ENCODE results near the gene CACNB4. TPM values are rescaled to one million over a fixed set of nuclear protein-coding genes. Genes with fewer than 3 reads are reported as not detected.
"Not testable (repeated sequence)": the region's sequence is repeated elsewhere in the genome, so short reads cannot be mapped to it uniquely, and the experiment has no call there.

The CACNB4 gene
- total RNA-seq, 1 donor: 0.43 TPM

DNA sequence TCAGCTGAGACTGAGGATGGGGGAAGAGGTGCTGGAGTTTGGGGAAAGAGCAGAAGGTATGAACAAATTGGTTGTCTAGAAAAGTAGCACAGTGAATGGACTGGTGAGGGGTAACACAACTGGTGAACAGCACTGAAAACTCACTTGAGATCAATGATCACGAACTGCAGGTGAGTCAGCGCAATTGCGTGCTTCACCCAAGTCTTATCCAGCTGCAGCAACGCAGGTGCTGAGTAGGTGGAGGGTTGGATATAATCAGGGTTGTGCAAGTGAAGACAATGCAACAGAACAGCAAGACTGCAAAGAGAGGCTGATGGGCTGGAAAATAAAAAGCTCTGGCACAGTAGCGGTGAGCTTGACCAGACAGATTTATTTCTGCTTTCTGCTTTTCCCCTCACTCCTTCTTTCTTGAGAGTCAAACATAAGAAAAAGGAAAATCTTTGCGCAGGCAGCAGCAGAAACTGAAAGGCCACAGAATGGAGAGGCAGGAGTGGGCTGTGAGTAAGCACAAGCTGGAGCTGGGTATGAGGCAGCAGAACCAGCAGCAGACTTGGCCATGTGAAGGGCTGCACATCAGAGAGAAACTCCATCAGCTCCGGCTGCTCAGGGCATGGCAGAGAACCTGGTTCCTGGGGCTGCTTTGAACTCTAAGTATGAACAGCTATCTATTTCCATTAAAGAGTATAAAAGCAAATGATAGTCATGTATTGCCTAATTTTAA, 171.2 kb downstream of the CACNB4 start:
- no peak for DNase-seq (ENCODE audit: low read depth)
- TF ChIP-seq, protein P1, sequence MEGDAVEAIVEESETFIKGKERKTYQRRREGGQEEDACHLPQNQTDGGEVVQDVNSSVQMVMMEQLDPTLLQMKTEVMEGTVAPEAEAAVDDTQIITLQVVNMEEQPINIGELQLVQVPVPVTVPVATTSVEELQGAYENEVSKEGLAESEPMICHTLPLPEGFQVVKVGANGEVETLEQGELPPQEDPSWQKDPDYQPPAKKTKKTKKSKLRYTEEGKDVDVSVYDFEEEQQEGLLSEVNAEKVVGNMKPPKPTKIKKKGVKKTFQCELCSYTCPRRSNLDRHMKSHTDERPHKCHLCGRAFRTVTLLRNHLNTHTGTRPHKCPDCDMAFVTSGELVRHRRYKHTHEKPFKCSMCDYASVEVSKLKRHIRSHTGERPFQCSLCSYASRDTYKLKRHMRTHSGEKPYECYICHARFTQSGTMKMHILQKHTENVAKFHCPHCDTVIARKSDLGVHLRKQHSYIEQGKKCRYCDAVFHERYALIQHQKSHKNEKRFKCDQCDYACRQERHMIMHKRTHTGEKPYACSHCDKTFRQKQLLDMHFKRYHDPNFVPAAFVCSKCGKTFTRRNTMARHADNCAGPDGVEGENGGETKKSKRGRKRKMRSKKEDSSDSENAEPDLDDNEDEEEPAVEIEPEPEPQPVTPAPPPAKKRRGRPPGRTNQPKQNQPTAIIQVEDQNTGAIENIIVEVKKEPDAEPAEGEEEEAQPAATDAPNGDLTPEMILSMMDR (IDR thresholded peaks at IDR 0.05; ENCODE audit: insufficient read depth, low read depth, low read length): no peak
- no peak overlapping the region for H3K4me3 ChIP-seq (ENCODE audit: low read depth, low read length)

DNA sequence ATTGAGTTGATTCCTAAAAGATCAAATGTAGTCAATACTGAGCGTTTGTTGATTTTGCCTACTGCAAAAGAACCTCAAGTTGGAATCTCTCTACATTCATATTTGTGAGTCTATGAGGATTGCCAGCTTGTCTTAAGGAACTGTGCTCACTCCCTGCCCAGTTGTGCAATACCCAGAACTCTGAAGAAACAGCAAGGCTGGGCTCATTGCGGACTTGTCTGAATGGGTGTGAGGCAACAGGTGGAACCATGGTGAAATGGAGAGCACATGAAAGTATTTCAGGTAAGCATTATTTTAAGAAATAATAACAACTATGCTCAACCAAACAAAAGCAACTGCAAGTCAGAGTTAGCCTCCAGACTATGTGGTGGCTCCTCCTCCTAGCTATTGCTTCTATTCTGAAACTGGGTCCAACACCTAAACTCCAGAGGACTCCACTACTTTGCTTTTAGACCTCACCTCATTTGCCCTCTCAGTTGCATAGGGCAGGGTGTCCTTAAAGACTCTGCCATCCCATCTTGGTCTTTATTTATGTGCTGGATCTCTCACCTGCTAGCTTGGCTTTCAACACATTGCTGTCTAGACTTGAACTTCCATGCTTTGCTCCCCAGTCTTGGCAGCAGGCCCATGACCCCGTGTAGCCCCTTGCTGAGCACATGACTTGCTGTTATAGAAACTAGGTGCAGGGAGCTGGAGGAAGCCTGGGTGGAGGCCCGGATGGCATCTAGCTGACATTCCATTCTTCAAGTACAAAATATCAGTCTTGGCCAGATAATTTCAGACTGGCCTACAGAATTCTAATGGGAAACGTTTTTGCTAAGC, 175.8 kb downstream of the CACNB4 start:
- DNase-seq (ENCODE audit: low read depth): peak; percentile 25
- no peak overlapping the region for H3K4me3 ChIP-seq (ENCODE audit: low read depth, low read length)
- TF ChIP-seq, protein P1 (IDR thresholded peaks at IDR 0.05; ENCODE audit: insufficient read depth, low read depth, low read length): no peak

DNA sequence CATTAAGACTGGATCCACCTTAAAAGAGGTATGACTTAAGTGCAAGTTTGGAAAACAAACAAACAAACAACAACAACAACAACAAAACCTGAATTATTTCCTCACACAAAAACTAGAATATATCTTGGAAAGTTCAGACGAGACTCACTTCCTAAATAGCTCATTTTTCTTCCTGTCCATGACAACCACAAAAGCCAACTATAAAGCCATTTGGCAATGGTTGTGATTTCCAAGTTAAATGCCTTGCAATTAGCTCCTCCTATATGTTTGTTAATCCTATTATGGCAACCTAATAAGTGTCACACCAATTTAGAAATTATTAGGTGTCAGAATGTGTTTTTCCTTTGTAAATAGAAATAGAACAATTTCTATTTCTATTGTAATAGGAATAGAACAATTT, 179.1 kb downstream of the CACNB4 start:
- DNase-seq (ENCODE audit: low read depth): no peak
- no peak overlapping the region for H3K4me3 ChIP-seq (ENCODE audit: low read depth, low read length)
- TF ChIP-seq, protein P1 (IDR thresholded peaks at IDR 0.05; ENCODE audit: insufficient read depth, low read depth, low read length): no peak

DNA sequence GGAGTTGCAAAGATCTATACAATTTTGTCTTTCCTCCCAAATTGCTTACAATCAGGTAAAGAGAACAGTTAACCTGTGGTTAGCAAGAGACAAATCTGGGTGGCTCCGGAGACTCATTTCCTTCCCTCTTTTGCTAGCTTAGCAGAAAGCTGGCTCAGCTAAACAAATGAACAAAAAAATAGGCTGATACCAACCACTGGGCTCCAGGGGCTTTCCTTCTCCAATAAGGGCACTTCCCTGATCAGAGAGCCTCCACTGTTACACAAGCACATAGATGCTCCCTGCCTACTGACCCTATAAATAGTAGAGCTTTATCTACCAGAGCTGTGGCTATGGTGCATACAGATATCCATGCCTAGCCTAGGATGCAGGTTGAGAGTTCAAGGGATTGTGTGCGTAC, 180.5 kb downstream of the CACNB4 start:
- TF ChIP-seq, protein P1 (IDR thresholded peaks at IDR 0.05; ENCODE audit: insufficient read depth, low read depth, low read length): no peak
- DNase-seq (ENCODE audit: low read depth): no peak
- no peak overlapping the region for H3K4me3 ChIP-seq (ENCODE audit: low read depth, low read length)

DNA sequence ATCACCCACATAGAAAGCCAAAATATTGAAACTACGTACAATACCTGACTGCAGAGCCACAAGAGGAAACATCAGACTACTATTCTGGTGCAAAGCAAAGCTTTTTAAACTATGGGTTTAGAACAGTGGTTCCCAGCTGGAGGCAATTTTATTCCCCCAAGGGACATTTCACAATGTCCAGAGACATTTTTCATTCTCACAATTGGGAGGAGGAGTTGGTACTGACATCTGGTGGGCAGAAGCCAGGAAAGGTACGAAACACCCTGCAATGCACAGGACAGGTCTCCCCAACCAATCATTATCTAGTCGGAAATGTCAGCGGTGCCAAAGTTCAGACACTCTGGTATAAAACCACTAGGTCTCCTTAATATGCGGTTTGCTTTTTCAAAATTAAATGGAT, 182.2 kb downstream of the CACNB4 start:
- no peak overlapping the region for H3K4me3 ChIP-seq (ENCODE audit: low read depth, low read length)
- DNase-seq (ENCODE audit: low read depth): no peak
- TF ChIP-seq, protein P1 (IDR thresholded peaks at IDR 0.05; ENCODE audit: insufficient read depth, low read depth, low read length): no peak

DNA sequence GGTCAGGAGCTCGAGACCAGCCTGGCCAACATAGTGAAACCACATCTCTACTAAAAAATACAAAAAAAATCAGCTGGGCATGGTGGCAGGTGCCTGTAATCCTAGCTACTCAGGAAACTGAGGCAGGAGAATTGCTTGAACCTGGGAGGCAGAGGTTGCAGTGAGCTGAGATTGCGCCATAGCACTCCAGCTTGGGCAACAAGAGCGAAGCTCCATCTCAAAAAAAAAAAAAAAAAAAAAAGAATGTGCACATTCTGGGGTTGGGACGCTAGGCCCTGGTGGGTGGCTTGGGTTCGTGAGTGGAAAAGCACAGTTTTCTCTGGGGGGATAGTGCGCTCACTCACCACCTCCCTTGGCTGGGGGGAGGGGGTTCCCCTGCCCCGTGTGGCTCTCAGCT, 183.2 kb downstream of the CACNB4 start:
- DNase-seq (ENCODE audit: low read depth); H3K4me3 ChIP-seq (ENCODE audit: low read depth, low read length): not testable (repeated sequence)

DNA sequence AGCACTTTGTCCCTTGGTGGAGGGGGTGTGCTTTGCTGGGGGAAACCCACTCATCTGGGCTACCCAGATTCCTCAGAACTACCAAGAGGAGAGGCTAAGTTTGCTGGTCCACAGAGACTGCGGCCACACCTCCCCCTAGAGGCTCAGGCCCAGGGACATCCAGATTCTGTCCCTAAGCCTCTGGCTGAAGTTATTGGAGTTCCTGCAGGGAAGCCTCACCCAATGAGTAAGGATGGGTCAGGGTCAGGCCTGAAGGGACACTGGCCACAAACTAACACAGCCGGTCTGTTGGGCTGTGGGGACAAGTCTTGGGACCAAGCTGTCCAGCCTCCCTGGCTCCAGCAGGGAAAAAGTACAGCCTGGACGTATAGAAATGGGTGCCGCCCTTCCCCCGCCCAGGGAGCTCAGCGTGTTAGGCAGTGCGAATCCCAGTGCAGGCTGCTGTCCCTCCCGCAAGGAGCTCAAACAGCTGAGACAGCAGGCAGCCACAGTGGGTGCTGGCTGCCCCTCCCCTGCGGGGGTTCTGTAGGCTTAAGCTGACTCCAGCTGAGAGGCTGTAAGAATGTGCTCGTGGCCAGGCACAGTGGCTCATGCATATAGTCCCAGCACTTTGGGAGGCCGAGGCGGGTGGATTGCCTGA, 183.7 kb downstream of the CACNB4 start:
- no peak for DNase-seq (ENCODE audit: low read depth)
- TF ChIP-seq, protein P1 (IDR thresholded peaks at IDR 0.05; ENCODE audit: insufficient read depth, low read depth, low read length): no peak
- no peak overlapping the region for H3K4me3 ChIP-seq (ENCODE audit: low read depth, low read length)

Measured in fibroblast of villous mesenchyme (primary cell).